Trophoblast cell (in vitro differentiated cells and primary cell): ENCODE data around the gene ADM5.

ENCODE experiments used
- DNase-seq, 2 donors: peaks; one replicate each; pipeline ENCODE4 v3.0.0-alpha.2; 2016
- H2AFZ ChIP-seq: 2 replicates; pipeline ENCODE4 v1.6.1; 2013; ENCODE audit warnings: low read length, moderate library complexity, mild to moderate bottlenecking; ENCODE audit not compliant: insufficient read depth, poor library complexity
- H2AK5ac ChIP-seq: 2 replicates; pipeline ENCODE4 v1.6.1; 2013; ENCODE audit warnings: mild to moderate bottlenecking, low read length
- H2BK120ac ChIP-seq: 2 replicates; pipeline ENCODE4 v1.6.1; 2013; ENCODE audit warnings: low read length, mild to moderate bottlenecking, moderate library complexity; ENCODE audit not compliant: insufficient read depth, poor library complexity
- H2BK12ac ChIP-seq: 2 replicates; pipeline ENCODE4 v1.6.1; 2013; ENCODE audit warnings: mild to moderate bottlenecking, low read length, moderate library complexity
- H2BK5ac ChIP-seq: 2 replicates; pipeline ENCODE4 v1.6.1; 2013; ENCODE audit warnings: low read length, low read depth, moderate library complexity, mild to moderate bottlenecking; ENCODE audit not compliant: poor library complexity
- H3K14ac ChIP-seq: 2 replicates; pipeline ENCODE4 v1.6.1; 2013; ENCODE audit warnings: mild to moderate bottlenecking, low read length
- H3K18ac ChIP-seq: 2 replicates; pipeline ENCODE4 v1.6.1; 2013; ENCODE audit warnings: mild to moderate bottlenecking, low read length
- H3K23ac ChIP-seq: 2 replicates; pipeline ENCODE4 v1.6.1; 2013; ENCODE audit warnings: low read length
- H3K27ac ChIP-seq: 2 replicates; pipeline ENCODE4 v1.5.1; 2013; ENCODE audit warnings: low read depth, mild to moderate bottlenecking, inconsistent platforms, low read length, moderate library complexity
- H3K27me3 ChIP-seq: 2 replicates; pipeline ENCODE4 v1.6.1; 2013; ENCODE audit warnings: inconsistent platforms, mild to moderate bottlenecking, low read length, moderate library complexity; ENCODE audit not compliant: insufficient read depth
- H3K36me3 ChIP-seq, 2 experiments: 1 replicate in 1 of 2; 2 replicates in 1 of 2; pipeline ENCODE4 v1.6.1; 2013; ENCODE audit warnings: low read length in 2 of 2, mild to moderate bottlenecking in 2 of 2, moderate library complexity in 1 of 2; ENCODE audit not compliant: insufficient read depth in 2 of 2, control insufficient read depth in 1 of 2
- H3K4ac ChIP-seq: 2 replicates; pipeline ENCODE4 v1.6.1; 2013; ENCODE audit warnings: low read depth, mild to moderate bottlenecking, low read length, moderate library complexity
- H3K4me1 ChIP-seq, 2 experiments: 1 replicate in 1 of 2; 2 replicates in 1 of 2; pipeline ENCODE4 v1.6.1; 2013; ENCODE audit warnings: low read length in 2 of 2, mild to moderate bottlenecking in 2 of 2, moderate library complexity in 1 of 2; ENCODE audit not compliant: insufficient read depth in 2 of 2, control insufficient read depth in 1 of 2
- H3K4me2 ChIP-seq: 2 replicates; pipeline ENCODE4 v1.6.1; 2013; ENCODE audit warnings: inconsistent platforms, mild to moderate bottlenecking, low read length, moderate library complexity
- H3K4me3 ChIP-seq: 2 replicates; pipeline ENCODE4 v1.5.1; 2013; ENCODE audit warnings: mild to moderate bottlenecking, low read depth, low read length, inconsistent platforms
- H3K79me1 ChIP-seq: one replicate; pipeline ENCODE4 v1.6.1; 2013; ENCODE audit warnings: low read length
- H3K79me2 ChIP-seq: 2 replicates; pipeline ENCODE4 v1.6.1; 2013; ENCODE audit warnings: low read length, mild to moderate bottlenecking; ENCODE audit not compliant: control insufficient read depth, insufficient read depth, poor library complexity
- H3K9ac ChIP-seq: 2 replicates; pipeline ENCODE4 v1.6.1; 2013; ENCODE audit warnings: mild to moderate bottlenecking, low read length
- H3K9me3 ChIP-seq: 2 replicates; pipeline ENCODE4 v1.6.1; 2013; ENCODE audit warnings: low read depth, mild to moderate bottlenecking, control low read depth, inconsistent platforms, low read length; ENCODE audit not compliant: insufficient read depth
- H4K12ac ChIP-seq: 2 replicates; pipeline ENCODE4 v1.6.1; 2013; ENCODE audit warnings: low read depth, mild to moderate bottlenecking, low read length, moderate library complexity
- H4K8ac ChIP-seq: 2 replicates; pipeline ENCODE4 v1.6.1; 2013; ENCODE audit warnings: low read depth, mild to moderate bottlenecking, low read length, moderate library complexity
- H4K91ac ChIP-seq: one replicate; pipeline ENCODE4 v1.6.1; 2013; ENCODE audit warnings: low read depth, mild to moderate bottlenecking, low read length, moderate library complexity
- WGBS: extraction: QIAGEN DNeasy Blood & Tissue Kit; methylation state at CpG from one replicate; pipeline ENCODE4 v1.1.7; 2013; ENCODE audit warnings: missing lambda C conversion rate; ENCODE audit not compliant: insufficient read length, insufficient coverage; ENCODE audit errors: extremely low coverage; 5-methylcytosine and 5-hydroxymethylcytosine counted together

The ADM5 gene

GRCh38 chr19:49646586-49646985 lies 42.8 kb upstream of the ADM5 start:
- peaks cover 0 to 7% of the 10 kb centered on the region in 2 experiments for H3K4me1 ChIP-seq
- no peaks in the 10 kb centered on the region for H3K27me3 ChIP-seq
- no peak for DNase-seq
- no peak overlapping the region for H2AK5ac ChIP-seq
- H4K12ac ChIP-seq, result no peak overlapping the region
- H3K79me2 ChIP-seq, result peaks cover 13% of the 10 kb centered on the region
- H3K9ac ChIP-seq, result no peak overlapping the region
- peaks cover 56% of the 10 kb centered on the region in 2 experiments for H3K36me3 ChIP-seq
- no CpG with 5 or more reads among the region's 17 CpGs for WGBS
- no peak overlapping the region for H3K18ac ChIP-seq
- no peaks in the 10 kb centered on the region for H3K9me3 ChIP-seq
- H4K91ac ChIP-seq, result no peak overlapping the region
- peaks cover 5% of the 10 kb centered on the region for H3K79me1 ChIP-seq
- H2BK5ac ChIP-seq, result no peak overlapping the region
- no peak overlapping the region for H4K8ac ChIP-seq
- H2BK12ac ChIP-seq, result no peak overlapping the region
- no peak overlapping the region for H2AFZ ChIP-seq
- no peak overlapping the region for H3K27ac ChIP-seq
- H3K23ac ChIP-seq, result no peak overlapping the region
- H3K4me3 ChIP-seq, result no peak overlapping the region
- no peak overlapping the region for H3K4me2 ChIP-seq
- H2BK120ac ChIP-seq, result no peak overlapping the region
- H3K4ac ChIP-seq, result no peak overlapping the region
- H3K14ac ChIP-seq, result no peak overlapping the region

- WGBS, result no CpG with 5 or more reads among the region's 72 CpGs
- Histone ChIP-seq H2BK12ac (no peak overlapping the region), H3K14ac (no peak overlapping the region), H3K18ac (no peak overlapping the region), H3K27ac (no peak overlapping the region), H4K91ac (no peak overlapping the region), H3K4ac (no peak overlapping the region), H4K8ac (no peak overlapping the region), H3K9me3 (peaks cover 2% of the 10 kb centered on the region), H2AK5ac (no peak overlapping the region), H2BK120ac (no peak overlapping the region), H4K12ac (no peak overlapping the region), H3K4me1 (no peaks in the 10 kb centered on the region), H3K36me3 (peaks cover 82 to 83% of the 10 kb centered on the region in 2 experiments), H3K23ac (no peak overlapping the region), H3K4me3 (no peak overlapping the region), H2BK5ac (no peak overlapping the region), H3K4me2 (no peak overlapping the region), H3K27me3 (no peaks in the 10 kb centered on the region), H3K9ac (no peak overlapping the region), H3K79me2 (no peaks in the 10 kb centered on the region), H2AFZ (no peak overlapping the region), H3K79me1 (no peaks in the 10 kb centered on the region)
- DNase-seq, result no peak
These were observed 38.2 kb upstream of the ADM5 start for GRCh38 chr19:49651029-49651819.

- Histone ChIP-seq H3K4me3 (no peak overlapping the region), H4K12ac (no peak overlapping the region), H4K91ac (no peak overlapping the region), H3K14ac (no peak overlapping the region), H2AK5ac (no peak overlapping the region), H3K4me1 (no peaks in the 10 kb centered on the region), H3K23ac (no peak overlapping the region), H3K18ac (no peak overlapping the region), H2BK12ac (no peak overlapping the region), H3K79me2 (no peaks in the 10 kb centered on the region), H3K9me3 (peaks cover 2% of the 10 kb centered on the region), H3K4me2 (no peak overlapping the region), H2BK120ac (no peak overlapping the region), H3K9ac (no peak overlapping the region), H3K79me1 (no peaks in the 10 kb centered on the region), H4K8ac (no peak overlapping the region), H3K4ac (no peak overlapping the region), H3K27me3 (no peaks in the 10 kb centered on the region), H2BK5ac (no peak overlapping the region), H2AFZ (no peak overlapping the region), H3K36me3 (peaks cover 82 to 83% of the 10 kb centered on the region in 2 experiments), H3K27ac (no peak overlapping the region)
- no peak for DNase-seq
- no CpG with 5 or more reads among the region's 110 CpGs for WGBS
These were observed 37.4 kb upstream of the ADM5 start for GRCh38 chr19:49651820-49652550.

GRCh38 chr19:49652551-49653465 lies 36.6 kb upstream of the ADM5 start:
- H3K27ac ChIP-seq, result no peak overlapping the region
- no peak overlapping the region for H2BK5ac ChIP-seq
- no peak overlapping the region for H4K91ac ChIP-seq
- H4K8ac ChIP-seq, result no peak overlapping the region
- no peak overlapping the region for H3K4ac ChIP-seq
- H2AK5ac ChIP-seq, result no peak overlapping the region
- DNase-seq, result no peak
- H3K79me1 ChIP-seq, result no peaks in the 10 kb centered on the region
- no peak overlapping the region for H3K23ac ChIP-seq
- H4K12ac ChIP-seq, result no peak overlapping the region
- no peaks in the 10 kb centered on the region for H3K27me3 ChIP-seq
- H2BK120ac ChIP-seq, result no peak overlapping the region
- no peak overlapping the region for H3K14ac ChIP-seq
- no CpG with 5 or more reads among the region's 58 CpGs for WGBS
- peaks cover 2% of the 10 kb centered on the region for H3K9me3 ChIP-seq
- H3K4me2 ChIP-seq, result no peak overlapping the region
- H3K4me1 ChIP-seq, result no peaks in the 10 kb centered on the region
- H3K36me3 ChIP-seq, result peaks cover 81 to 84% of the 10 kb centered on the region in 2 experiments
- no peak overlapping the region for H3K4me3 ChIP-seq
- H3K18ac ChIP-seq, result no peak overlapping the region
- H3K79me2 ChIP-seq, result no peaks in the 10 kb centered on the region
- H2AFZ ChIP-seq, result no peak overlapping the region
- H3K9ac ChIP-seq, result no peak overlapping the region
- H2BK12ac ChIP-seq, result no peak overlapping the region
